ENCODE data around the gene CIB2.
A peak's percentile ranks its signal among the peaks of the same experiment; 100 is the strongest.

CIB2 gene

DNA sequence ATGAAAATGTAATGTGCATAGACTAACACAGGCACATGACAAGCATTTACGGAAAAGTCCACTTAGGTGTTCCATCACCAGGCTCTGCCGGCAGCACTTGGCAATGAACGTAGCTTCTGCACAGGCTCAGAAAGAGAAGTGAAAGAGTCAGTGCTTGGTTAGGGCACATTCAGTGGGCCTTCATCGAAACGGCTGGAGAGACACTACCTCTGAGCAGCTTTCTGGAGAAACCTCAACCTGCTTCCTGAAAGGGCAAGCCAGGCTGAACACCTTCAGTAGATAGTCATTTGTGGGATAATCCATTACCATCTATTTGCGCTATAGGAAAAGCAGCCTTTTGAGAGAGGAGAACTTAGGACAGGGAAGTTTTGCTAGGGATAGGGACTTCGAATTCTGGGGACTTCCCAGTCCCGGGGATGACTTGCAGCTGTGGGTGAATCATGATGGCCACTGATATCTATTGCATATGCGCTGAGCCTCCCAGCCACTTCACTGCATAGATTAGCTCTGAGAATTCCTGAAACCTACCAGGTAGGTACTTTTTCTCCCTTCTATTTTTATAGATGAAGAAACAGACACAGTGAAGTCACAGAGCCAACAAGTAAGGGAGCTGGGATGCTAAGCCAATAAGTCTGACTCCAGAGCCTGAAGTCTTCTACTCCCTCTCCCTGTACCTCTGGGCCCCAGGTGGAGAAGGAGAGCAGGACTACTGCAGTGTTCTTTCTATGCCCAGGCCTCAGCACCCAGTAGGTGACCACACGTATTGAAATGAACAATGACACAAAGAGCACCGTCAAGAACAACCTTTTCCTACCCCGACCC is 43.1 kb downstream of the CIB2 start:
- DNase-seq = no peak

DNA sequence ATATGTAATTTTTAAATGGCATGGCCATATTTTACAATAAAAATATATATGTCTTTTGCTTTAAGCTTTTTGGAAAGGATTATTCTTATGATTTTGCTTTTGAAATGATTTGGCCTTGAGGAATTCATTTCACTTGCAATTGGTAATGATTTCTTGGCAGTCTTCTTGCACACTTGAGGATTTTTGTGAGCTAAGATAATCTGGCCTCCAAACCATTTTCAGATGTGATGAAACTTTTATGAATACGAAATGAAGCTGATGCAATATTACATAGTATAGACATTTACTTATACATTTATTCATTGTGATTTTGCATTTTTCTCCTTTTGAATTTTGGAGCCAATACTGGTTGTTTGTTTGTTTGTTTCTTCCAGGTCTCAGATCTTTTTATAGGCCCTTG is 45.3 kb downstream of the CIB2 start:
- no peak for DNase-seq

DNA sequence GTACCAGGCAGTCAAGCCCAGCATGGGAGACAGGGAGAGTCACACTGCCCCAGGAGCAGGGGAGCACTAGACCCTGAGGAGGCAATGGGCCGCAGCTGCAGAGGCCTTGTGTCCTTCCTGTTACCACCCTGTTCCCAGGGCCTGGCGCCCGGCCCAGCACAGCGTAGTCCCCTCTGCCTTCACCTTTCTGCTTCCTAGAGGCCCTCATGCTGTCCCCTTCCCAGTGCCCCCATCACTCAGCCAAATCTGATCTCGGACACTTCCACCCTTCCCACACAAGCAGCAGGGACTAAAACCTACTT is 46.8 kb downstream of the CIB2 start:
- no peak for DNase-seq

DNA sequence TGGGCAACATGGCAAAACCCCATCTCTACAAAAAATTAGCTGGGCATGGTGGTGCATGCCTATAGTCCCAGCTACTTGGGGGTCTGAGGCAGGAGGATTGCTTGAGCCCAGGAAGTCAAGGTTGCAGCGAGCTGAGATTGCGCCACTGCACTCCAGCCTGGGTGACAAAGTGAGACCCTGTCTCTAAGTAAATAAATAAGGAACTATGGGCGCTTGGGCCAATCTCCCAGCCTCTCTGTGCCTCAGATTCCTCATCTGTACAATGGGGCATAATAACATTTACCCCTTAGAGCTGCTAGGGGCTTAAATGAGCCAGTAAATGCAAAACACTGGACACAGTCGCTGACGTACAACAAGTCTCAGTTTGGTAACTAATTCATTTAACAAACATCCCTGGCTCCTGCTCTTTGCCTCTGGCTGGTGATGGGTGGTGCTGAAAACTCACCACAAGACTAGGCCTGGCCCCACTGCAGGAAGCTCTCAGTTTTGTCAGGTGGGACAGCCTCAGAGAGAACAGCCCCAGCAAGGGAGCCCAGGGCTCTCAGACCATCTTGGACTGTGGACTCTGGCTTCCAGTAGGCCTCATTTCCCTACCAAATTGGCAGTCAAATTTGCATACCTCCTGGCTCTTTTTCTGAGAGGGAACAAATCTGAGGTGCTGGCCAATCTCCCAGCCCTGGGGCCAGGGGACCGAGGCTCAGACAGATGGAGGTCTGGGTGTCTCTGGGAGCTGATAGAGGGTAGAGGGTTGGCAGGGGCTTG is 47.4 kb downstream of the CIB2 start:
- DNase-seq = no peak

DNA sequence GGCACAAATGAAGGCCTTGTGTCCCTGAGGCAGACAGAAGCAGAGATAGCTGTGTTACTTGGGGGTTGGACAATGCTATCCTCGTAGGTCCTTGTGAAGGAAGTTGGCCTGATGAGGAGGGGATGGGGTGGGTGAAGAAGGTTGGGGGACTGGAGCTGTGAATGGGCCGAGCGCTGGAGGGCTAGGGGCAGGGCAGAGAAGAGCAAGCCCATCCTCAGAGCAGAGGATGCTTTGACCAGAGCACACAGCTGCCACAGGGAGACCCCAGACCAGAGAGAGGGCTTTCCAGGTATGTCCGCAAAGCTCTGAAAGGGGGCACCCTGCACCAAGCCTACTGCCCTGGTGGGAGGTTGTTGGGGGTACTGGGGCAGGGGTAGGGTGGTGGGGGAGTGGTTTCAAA is 48.1 kb downstream of the CIB2 start:
- DNase-seq = no peak

DNA sequence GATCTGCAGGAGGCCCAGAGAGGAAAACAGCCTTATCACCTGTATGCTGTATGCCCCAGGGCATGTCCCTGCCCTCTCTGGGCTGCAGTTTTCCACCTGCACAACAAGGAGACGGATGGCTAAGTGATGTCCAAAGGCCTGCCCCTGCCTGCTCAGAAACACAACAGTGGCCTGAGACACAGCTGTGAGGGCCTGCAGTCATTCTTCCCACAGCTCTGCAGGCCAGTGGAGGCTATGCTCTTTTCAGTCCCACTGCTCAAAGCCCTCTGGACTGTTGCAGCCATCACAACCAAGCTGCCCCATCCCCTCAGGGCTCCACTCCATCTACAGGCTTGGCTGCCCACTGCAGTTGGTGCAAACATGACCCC is 48.5 kb downstream of the CIB2 start:
- no peak for DNase-seq

DNA sequence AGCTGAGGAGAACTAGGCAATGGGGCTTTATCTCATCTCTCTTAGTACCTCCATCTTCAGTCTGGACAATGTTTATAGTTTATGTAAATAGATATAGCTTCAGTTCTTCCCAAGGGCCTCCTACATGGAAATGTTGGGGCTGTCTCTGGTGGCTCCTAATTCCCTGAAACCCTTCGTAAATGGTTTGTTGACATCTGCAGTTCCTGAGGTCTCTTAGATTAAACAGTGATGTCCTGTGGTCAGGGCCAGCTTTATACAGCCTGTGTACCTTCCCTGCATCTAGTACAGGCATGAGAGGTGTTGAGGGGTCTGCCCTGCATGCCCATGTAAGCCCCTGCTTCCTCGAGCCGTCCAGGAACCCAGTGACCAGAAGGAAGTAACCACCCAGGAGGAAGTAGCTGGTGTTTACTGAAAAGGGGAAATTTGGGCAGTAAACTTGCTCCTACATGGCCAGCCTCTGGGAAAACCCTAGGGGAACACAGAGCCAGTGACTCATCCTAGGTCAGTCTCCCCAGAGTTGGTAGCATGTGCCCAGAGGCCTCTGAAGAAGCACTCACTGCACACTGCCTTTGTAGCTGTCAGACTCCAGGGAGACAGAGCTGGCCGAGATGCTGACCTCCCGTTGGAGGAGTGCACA is 49.0 kb downstream of the CIB2 start:
- no peak for DNase-seq

DNA sequence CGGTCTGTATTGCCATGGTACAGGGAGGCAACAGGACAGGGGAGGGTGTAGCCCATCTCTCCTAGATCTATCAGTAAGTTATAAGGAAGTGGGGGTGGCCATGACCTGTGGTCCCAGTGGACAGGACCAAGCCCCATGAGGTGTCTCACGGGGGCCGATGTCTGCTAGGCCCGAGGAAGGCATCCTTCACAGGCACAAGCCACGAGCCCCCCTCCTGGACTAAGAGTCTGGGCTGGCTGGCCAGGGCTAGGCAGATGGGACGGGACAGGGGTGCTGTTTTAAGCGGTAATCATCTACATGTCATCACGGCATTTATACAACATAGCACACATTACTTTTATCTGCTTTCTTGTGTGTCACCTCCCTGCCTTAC is 51.2 kb downstream of the CIB2 start:
- no peak for DNase-seq

DNA sequence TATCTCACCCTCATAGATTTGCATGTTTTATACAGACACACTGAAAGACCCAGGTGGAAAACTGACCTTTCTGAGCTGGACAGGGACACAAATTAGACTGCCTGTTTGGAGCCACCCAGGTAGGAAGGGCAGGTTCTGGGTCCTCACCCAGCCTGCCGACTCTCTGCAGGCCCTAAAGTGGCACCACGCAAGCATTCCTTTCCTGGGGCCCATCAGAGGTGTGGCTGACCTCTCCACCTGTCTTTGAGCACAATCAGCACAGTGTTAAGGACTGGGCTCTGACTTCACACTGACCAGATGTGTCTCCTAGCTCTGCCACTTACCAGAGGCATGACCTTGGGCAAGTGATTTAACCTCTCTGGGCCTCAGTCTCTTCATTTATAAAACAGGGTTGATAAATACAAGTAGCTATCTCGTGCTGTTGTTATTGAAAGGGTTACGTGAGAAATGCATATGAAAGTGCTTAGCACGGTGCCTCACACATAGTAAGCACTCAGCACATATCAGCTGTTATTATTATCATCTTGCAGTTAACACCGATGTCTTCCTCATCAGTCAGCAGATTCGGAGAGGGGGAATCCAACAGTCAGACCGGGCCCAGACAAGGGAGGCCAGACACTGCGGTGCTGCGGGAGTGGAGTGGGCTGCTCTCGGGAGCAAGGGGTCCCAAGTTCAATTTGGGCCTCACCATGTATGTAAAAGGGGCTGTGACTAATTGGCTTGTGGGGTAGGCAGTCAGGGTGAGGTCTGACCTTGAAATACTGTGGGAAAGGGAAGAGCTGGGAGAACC is 51.8 kb downstream of the CIB2 start:
- DNase-seq = no peak

DNA sequence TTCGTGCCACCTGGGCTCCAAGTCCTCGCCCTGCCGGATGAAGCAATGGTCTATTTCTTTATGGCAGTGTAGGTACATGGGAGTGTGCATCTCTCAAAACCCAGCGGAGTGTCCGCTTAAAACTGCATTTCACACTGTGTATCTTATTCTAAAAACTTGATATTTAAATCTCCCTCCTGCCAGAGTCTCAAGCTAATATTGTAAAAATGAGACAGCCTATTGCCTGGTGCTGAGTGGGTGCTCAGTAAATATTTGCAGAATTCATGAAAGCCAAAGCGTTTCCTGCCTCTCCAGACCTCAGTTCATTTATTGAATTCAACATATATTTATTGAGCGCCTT is 53.4 kb downstream of the CIB2 start:
- peak in 1 of 56 donors; percentile 69 for DNase-seq

DNA sequence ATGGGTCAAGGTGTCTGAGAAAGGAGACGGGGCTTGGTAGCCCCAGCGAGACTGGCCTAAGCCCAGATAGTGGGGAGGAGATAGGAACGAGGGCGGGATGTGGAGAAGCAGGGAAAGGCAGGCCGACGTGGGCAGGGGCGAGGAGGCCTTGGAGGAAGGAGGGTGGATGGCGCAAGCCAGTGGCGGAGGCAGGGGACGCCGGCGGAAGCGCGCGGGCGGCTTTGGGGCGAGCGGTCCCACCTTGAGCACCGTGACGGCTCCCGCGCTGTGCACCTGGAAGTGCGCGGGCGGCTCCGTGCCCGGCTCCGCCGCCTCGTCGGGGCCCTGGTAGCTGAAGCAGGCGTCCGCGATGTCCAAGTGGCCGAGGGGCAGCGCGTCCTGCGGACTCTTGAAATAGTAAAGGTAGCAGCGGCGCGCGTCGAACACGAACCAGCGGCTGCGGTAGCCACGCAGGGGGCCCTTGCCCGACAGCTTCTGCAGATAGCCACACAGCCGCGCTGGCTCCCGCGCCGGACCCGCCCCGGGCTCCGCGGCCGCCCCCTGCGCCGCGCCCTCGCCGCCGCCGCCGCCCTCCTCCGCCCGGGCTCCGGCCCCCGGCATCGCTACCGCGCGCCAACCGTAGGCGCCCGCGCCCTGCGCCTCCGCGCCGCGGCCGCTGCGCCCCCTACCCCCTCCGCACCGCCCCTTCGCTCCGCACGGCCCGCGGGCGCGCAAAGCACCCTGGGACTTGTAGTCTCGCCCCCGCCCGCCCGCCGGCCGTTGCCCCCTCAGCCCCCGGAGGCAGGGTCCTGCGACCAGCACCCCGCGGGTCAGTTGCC is 54.0 kb downstream of the CIB2 start, which contains the start of gene TBC1D2B:
Gene TBC1D2B, minus strand, starts transcription at position 659 of the 818 bp plus-strand sequence. Its CDS starts 59 bp downstream, at position 600.
- peak in 45 of 56 donors; percentile 17 to 81 (median 57) for DNase-seq

DNA sequence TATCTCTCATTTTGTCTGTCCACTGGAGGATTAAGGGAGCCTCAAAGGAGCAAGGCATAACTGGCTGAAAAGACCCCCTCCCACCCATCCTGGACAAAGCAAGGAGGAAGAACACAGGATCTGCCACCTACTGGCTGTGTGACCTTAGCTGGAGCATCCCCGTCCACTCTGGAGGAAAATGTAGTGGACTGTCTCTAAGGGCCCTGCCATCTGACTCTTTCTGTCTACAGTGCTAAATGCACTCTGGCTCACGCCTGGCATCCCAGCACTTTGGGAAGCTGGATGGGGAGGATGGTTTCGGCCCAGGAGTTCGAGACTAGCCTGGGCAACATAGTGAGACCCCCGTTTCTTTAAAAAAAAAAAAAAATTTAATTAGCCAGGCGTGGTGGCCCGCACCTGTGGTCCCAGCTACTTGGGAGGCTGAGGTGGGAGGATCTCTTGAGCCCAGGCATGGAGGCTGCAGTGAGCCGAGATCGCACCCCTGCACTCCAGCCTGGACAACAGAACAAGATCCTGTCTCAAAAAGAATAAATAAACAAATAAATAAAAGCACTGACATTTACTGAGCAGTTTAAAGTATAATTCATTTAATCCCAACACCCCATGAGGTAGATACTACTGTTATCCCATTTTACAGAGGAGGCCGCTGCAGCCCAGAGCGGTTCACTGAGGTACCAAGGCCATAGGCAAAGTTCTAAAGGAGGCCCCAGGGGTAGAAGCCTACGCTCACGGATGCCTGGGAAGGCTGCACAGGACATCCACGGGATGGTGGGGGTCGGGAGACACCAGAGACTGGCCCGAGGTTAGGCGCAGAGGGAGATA is 54.8 kb downstream of the CIB2 start:
- no peak for DNase-seq

DNA sequence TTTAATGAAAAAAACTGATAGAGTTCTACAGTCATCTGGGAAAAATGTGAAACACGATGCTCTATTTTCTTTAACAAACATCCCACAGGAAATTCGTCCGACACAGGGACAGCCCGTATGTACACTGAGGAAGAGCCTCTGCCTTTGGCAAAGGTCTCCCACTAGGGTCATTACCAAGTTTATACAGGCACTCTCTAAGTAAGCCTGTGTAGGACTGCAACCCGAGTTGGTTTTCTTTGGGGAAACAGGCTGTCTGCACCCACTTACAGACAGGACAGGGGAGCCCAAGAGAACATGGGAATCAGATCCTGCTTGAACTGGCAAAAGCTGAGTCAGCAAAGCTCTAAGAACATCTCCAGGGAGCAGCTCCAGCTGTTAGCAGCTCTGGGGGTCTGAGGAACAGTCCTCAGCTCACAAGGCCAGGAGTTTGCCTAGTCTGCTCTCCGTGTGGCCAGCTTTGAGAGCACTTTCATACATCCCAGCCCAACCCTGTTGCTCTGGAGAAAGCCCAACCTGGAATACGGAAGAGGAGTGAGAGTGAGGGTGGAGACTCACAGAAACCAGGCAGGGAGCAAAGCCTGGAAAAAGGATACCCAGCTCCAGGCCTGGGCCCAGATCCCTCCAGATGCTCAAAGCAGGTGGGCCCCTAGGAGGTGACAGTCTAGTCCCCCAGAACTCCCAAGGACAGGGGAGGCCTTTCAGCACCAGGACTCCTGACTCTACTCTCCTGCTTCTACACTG is 55.6 kb downstream of the CIB2 start:
- peak in 2 of 56 donors; percentile 27 to 32 for DNase-seq

DNA sequence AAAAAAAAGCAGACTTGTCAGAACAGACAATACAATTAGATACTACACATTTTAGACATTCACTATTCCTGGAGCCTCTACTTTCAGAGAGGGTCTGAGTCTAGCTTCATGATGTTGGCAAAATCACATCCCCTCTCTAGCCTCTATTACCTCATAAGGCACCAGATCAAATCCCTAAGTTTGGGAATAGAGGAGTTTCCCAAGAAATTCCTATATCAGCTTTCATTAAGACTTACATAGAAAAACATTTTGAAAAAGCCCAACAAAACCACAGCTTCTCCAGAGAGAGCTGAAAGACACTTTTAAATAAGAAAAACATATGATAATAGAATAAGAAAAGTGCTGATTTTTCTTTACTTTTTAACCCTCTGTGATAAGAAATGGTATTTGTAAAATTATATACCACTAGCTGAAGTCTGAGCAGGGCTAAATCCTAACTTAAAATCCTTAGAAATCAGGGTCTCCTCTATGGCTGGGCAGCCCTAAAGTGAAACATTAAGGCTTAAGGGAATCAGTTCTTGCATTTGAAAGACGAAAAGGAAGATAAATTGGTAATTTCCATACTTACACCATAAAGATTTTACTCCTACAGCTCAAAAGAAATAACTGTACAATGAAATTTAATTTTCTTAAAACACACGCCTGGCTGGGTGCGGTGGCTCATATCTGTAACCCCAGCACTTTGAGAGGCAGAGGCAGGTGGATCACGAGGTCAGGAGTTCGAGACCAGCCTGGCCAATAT is 58.0 kb downstream of the CIB2 start:
- DNase-seq = no peak

DNA sequence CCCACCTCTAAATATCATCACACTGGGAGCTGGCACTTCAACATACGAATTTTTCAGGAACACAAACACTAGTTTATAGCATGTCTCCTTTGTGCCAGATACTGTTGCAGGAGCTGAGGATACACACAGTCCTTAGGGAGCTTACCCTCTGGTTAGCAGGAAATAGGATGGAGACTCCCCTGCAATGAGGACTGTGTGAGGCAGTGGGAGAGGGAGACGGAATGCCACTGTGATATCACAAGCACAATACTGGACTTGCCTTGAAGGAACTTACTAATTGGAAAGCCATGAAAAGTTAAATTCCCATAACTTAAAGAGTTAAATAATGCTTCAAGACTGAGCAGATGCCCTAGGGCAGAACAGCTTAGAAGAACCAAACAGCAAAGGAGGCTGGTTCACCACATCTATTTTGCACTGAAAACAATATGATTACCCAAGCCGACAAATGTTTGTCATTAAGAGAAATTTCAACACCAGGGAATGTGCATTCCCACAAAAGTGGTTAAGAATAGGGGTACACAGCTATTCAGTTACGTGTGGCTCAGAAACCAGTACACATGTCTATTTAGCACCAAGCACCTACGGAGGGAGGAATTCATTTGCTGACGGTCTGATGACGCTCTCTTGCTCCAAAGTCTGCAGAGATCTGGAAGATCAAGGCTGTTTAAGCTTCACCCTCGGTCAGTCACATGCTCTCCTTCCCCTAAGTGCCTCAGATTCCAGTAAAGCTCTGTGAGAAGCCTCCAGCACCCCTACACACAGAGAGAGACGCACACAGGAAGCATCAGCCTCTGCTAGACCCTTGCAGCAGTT is 59.0 kb downstream of the CIB2 start:
- peak in 9 of 56 donors; percentile 17 to 38 (median 27) for DNase-seq

DNA sequence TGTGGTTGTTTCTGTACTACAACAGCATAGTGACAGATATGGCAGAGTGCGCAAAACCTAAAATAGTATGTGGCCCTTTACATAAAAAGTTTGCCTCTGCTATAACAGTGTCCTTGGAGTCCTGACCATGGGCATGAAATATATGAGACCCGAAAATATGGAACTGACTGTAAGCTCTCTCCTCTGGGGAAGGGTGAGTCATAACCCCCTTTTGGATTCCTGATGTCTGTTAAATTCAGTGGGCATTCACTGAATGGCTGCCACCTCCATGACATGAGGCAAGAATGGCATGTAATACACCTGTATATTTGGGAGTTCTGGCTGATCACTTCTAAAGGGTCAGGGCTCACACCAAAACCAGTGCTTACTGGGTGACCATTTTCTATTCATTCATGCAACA is 59.9 kb downstream of the CIB2 start:
- DNase-seq = no peak

DNA sequence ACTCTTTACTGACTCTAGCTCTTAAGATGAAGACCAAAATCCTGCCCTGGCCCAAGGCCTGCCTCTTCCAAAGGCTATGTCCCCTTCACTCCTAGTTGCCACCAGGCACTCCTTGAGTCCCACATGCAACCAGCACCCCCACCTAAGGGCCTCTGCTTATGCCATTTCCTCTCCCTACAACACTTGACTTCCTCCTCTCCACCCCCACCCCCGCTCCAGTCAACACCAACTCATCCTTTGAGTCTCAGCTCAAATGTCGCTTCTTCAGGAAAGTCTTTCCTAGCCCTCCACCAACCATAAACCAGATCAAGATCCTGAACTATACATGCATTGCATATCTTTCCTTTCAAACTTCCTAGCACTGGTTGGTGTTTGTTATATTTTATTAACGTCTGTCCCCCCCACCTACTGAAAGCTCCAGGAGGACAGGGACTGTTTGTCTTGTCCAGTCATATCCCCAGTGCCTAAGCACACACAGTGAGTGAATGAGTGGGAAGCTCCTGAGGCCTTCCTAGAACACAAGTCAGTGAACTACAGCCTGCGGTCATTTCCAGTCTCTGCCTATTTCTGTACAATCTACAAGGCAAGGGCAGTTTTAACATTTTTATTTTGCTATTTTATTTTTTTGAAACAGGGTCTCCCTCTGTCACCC is 61.1 kb downstream of the CIB2 start:
- no peak for DNase-seq
